GM18499 (cell line): ENCODE results near the gene MIA.
"Not testable (repeated sequence)": the region's sequence is repeated elsewhere in the genome, so short reads cannot be mapped to it uniquely, and the experiment has no call there.

ENCODE experiments used
- ATAC-seq: cut with Tn5 transposase; IDR thresholded peaks from one replicate; pipeline ENCODE4 v1.9.1; 2021; ENCODE audit warnings: moderate number of reproducible peaks; ENCODE audit not compliant: insufficient read depth, unreplicated experiment

The MIA gene

DNA sequence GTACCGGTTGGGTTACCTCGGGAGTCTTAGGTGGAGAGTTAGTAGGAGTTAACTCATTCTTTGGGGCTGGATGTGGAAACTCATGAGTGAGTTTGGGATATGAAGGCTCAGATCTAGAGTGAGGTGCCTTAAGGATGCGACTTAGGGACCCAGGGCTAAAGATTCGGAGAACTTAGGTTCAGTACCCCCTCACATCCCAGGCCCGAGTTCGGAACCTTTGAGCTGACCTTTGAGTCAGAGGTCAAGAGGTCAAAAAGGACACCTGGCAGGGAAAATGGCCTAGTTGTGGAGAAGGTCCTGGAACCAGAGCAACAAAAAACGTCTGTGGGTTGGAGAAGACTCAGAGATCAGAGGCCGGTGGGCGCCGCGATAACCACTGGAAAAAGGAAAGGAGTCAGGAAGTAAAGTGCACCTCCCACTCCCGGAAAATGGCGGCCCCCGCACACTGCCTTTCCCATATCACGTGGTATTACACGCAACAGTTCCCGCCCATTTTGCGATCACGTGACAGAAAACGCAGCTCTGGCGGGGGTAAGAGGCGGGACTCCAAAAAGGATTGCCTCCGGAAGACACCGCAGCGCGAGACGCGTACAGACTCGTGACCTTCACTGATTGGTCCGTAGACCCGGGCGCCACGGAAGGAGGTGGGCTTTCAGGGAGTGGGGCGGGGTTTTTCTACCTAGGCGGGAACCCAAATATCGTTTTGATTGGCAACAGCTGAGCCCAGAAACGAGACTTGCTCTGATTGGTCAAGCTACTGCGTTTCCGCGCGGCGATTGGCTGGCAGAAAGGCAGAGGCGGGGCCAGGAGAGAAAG lies 25.1 kb upstream of the MIA start, which contains the start of gene ACTMAP:
Gene ACTMAP (minus strand): TSS at position 420 of the 816 bp plus-strand sequence. CDS start 674 bp downstream, outside the sequence.
- ATAC-seq, result peak; percentile 78

DNA sequence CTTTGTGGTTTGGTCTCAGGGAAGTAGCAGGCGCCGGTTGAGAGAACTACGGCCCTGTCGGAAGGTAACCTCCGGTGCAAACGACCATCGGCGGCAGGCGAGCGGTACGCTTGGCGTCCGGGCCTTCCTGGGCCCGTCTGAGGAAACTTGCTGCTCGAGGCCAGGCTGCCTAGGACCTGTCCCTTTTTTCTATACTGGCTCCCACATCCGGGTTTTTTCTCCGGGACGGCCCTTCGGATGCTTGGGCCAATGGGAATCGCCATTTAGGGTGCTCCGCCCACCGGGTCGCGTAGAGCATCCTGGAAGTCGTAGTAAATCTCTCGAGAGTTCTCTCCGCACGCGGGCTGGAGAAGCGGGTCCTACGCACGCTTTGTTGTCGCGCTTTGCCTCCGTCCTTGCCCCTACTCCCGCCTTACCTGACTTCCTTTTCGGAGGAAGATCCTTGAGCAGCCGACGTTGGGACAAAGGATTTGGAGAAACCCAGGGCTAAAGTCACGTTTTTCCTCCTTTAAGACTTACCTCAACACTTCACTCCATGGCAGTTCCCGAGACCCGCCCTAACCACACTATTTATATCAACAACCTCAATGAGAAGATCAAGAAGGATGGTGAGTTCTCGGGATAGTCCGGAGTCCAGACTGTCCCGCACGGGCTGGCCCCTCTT lies 24.3 kb upstream of the MIA start, which contains the start of gene SNRPA:
Gene SNRPA (plus strand): TSS at position 330 of the 664 bp plus-strand sequence. CDS start 206 bp downstream, at position 536.
- ATAC-seq, result peak; percentile 25

DNA sequence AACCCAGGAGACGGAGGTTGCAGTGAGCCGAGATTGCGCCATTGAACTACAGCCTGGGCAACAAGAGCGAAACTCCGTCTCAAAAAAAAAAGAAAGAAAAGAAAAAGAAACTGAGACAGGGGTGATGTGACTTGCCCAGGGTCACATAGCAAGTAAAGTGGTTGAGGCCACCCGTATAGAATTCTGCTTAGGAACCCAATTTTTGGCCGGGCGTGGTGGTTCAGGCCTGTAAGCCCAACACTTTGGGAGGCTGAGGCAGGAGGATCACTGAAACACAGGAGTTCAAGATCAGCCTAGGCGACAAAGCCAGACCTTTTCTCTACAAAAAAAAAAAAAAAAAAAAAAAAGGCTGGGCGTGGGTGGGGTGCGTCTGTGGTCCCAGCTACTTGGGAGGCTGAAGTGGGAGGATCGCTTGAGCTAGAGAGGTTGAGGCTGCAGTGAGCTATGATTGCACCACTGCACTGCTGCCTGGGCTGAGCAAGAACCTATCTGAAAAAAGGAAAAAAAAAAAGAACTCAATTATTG lies 23.0 kb upstream of the MIA start:
- ATAC-seq, result no peak

DNA sequence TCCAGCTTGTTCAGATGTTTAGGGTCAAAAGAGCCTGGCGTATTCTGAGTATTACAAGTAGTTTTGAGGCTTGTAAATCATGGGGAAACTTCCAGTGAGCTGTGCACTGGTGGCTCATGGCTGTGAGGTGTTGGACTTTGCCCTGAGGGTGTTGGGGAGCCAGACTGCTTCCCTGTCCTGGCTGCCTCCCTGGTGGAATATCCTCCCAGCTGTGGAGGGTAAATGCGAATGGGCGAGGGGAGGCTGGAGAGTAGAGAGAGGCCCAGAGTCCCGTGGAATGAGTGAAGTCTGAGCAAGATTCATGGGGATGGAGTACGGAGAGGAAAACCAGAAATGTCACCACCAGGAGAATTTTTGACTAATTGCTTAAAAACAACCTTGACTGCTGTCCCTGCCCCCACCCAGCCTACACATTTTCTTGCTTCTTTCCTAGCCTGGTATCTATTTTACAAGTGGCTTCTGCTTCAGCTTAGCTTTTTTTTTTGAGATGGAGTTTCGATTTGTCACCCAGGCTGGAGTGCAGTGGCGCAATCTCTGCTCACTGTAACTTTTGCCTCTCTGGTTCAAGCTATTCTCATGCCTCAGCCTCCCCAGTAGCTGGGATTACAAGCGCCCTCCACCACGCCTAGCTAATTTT lies 20.6 kb upstream of the MIA start:
- ATAC-seq, result no peak

DNA sequence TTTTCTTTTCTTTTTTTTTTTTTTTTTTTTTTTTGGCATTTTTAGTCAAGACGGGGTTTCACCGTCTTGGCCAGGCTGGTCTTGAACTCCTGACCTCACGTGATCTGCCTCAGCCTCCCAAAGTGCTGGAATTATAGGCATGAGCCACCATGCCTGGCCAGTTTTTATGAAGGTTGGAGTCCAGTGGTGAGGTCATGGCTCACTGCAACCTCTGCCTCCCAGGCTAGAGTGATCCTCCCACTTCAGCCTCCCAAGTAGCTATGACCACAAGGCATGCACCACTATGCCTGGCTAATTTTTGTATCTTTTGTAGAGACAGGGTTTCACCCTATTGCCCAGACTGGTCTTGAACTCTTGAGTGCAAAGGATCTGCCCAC lies 20.1 kb upstream of the MIA start:
- no peak for ATAC-seq

DNA sequence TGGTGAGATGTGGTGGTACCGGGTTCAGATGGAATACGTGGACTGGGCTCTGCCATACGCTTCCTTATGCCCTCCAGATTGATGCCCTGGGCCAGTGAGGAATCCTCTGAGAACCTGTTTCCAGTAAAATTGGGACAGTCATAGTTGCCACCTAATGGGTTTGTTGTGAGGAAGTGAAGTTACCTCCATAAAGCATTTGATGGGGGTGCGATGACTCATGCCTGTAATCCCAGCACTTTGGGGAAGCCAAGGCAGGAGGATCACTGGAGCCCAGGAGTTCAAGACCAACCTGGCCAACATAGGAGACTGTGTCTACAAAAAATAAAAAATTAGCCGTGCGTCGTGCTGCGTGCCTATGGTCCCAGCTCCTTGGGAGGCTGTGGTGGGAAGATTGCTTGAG lies 19.5 kb upstream of the MIA start:
- ATAC-seq, result no peak

DNA sequence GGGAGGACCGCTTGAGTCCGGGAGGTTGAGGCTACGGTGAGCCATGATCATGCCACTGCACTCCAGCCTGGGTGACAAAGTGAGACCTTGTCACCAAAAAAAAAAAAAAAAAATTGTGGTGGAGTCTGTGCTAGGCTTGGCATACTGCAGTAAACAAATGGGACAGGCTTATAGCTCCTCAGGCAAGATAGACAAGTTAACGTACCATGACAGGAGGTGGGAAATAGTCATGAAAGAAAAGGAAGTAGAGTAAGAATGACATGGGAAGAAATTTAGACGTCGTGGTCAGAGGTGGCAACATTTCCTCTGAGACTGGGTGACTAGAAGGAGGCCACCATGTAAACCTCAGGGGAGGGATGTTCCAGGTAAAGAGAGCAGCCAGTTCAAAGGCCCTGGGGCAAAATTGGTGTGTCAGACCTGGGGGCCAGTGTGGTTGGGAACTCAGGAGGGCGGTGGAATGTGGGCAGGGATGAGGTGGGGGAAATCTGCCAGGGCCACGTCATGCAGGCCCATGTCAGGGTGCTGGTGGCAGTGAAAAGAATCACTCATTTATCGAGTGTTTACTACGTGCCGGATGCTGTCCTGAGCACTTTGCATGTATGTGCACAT lies 18.7 kb upstream of the MIA start:
- no peak for ATAC-seq

DNA sequence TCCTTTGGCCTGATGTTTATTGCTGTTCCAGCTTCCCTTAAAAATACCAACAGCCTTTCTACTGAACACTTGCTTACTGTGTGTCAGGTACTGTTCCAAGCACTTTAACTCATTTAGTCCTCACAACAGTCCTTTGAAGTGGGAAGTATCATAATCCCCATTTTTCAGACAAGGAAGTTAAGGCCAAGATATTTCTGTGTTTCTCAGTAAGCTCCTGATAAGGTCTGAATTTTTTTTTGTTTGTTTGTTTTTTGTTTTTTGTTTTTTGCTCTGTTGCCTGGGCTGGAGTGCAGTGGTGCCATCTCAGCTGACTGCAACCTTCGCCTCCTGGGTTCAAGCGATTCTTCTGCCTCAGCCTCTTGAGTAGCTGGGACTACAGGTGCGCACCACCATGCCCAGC lies 16.8 kb upstream of the MIA start:
- ATAC-seq, result no peak

DNA sequence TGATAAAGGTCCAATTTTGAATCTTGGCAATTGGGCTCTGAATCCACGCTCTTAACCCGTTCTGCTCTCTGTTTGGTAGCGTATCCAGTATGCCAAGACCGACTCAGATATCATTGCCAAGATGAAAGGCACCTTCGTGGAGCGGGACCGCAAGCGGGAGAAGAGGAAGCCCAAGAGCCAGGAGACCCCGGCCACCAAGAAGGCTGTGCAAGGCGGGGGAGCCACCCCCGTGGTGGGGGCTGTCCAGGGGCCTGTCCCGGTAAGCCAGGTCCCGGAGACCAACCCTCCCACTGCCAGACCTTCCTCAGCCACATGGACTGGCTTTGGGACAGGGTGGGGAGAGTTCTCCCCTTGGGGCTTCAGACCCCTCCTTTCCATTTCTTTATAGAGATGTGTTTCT lies 16.0 kb upstream of the MIA start:
- no peak for ATAC-seq

DNA sequence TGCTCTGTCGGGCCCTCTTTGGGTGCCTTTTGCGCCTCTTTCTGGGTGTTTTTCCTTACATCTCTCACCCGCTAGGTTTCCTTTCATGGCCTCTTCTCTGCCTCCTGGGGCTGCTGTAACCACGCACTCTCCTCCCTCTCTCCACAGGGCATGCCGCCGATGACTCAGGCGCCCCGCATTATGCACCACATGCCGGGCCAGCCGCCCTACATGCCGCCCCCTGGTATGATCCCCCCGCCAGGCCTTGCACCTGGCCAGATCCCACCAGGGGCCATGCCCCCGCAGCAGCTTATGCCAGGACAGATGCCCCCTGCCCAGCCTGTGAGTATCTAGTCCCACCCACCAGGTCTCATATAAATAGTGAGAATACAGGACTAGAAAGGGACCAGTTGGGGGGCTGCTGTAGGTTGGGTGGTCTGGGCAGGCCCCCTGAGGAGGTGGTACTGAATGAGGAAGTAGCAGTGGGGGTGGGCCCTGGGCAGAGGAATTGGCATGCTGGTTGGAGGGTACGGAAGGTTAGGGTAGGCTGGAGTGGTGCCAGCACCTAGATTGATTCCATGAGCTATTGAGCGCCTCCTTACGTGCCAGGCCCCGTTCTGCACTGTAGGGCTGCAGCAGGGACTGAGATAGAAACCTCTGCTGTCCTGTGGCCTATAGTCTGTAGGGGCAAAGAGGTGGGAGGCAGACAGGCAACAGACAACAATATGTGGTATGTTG lies 12.4 kb upstream of the MIA start:
- ATAC-seq, result no peak

DNA sequence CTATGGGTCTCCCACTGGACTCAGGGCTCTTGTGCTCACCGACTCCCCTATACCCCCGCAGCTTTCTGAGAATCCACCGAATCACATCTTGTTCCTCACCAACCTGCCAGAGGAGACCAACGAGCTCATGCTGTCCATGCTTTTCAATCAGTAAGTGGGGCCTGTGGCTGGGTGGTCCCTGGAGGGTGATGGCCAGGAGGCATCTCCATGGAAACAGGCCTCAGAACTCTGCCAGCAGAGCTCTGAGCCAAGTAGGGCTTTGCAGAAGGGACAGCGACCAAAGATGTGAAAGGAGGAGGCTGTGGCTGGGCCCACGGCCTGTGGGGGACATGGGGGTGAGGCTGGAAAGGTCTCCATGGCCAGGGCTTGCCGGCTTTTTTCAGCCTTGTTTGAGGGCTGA lies 11.8 kb upstream of the MIA start:
- ATAC-seq, result no peak

DNA sequence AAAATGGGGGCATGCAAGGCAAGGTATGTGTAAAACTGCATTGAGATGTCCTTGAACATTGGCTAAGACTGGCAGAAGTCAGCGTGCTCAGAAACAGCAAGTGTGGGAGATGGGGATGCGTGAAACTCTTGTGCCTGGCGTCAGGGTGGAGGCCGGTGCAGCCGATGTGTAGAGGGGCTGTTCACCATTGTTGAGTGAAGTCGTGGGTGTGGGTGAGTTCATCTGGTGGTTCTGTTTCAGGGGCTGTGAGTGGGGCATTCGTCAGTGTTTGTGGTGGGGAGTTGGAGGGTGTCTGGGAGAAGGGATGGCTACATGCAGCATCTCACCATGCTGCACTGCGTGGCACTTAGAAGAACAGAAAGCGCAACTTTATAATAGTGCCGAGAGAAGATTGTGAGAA lies 11.4 kb upstream of the MIA start:
- ATAC-seq, result no peak

DNA sequence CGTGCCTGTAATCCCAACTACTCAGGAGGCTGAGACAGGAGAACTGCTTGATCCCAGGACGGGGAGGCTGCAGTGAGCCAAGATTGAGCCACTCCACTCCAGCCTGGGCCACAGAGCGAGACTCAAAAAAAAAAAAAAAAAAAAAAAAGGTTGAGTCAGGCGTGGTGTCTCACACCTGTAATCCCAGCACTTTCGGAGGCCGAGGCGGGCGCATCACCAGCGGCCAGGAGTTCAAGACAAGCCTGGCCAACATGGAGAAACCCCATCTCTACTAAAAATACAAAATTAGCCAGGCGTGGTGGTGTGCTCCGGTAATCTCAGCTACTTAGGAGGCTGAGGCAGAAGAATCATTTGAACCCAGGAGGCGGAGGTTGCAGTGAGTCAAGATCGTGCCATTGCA lies 8.9 kb upstream of the MIA start:
- not testable (repeated sequence) for ATAC-seq

DNA sequence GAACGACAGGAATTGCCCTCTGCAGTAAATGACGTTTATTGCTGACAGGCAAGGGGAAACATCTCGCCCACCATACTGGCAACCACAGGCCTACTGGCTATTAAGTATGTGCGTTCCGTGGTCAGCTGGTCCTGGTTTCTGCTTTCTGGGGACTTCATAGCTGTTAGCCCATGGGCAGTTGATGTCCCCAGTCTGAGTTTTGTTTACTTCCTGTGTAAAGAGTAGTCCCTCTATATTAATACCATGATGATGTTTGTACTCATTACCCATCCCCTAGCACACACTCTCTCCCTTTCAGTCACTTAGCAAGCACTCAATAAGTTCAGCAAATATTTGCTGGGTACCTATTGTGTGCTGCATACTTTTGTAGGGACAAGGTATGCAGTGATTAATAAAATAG lies 6.5 kb upstream of the MIA start:
- ATAC-seq, result no peak

DNA sequence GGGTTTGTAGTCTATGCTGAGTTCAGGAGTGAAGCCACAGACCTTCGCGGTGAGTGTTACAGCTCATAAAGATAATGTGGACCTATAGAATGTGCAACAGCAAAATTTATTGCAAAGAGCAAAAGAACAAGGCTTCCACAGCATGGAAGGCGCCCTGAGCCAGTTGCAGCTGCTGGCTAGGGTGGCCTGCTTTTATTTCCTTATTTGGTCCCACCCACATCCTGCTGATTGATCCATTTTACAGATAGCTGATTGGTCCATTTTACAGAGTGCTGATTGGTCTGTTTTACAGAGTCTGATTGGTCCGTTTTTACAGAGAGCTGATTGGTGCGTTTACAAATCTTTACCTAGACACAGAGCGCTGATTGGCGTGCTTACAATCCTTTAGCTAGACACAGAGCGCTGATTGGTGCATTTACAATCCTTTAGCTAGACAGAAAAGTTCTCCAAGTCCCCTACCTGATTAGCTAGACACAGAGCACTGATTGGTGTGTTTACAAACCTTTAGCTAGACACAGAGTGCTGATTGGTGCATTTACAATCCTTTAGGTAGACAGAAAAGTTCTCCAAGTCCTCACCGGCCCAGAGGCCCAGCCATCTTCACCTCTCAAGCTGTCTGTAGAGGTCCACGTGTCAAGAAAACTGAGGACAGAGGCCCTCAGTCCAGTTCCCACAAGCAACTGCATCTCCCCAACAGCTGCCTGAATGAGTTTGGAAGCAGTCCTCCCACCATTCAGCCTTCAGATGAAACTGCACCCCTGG lies 4.0 kb upstream of the MIA start:
- not testable (repeated sequence) for ATAC-seq

DNA sequence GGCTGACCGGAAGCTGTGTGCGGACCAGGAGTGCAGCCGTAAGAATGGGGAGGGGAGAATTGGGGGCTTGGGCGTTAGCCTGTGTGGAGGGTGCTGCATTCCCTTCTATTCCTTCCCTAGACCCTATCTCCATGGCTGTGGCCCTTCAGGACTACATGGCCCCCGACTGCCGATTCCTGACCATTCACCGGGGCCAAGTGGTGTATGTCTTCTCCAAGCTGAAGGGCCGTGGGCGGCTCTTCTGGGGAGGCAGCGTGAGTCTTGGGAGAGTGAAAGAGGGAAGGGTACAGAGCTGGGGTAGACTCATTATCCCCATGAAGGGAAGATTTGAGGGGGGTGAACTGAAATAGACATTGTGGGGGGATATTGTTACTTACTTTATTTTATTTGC lies 306 bp downstream of the MIA start:
- ATAC-seq, result no peak

DNA sequence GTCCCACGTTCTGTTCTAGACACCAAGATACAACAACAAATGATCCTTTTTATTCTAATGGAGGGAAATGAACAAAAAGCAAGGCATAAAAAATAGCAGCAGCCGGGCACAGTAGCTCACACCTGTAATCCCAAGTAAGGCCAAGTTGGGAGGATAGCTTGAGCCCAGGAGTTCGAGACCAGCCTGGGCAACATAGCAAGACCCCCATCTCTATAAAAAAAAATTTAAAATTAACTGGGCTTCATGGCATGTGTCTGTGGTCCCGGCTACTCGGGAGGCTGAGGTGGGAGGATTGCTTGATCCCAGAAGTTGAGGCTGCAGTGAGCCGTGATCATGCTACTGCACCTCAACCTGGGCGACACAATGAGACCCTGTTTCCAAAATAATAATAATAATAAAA lies 1.0 kb downstream of the MIA start:
- no peak for ATAC-seq

DNA sequence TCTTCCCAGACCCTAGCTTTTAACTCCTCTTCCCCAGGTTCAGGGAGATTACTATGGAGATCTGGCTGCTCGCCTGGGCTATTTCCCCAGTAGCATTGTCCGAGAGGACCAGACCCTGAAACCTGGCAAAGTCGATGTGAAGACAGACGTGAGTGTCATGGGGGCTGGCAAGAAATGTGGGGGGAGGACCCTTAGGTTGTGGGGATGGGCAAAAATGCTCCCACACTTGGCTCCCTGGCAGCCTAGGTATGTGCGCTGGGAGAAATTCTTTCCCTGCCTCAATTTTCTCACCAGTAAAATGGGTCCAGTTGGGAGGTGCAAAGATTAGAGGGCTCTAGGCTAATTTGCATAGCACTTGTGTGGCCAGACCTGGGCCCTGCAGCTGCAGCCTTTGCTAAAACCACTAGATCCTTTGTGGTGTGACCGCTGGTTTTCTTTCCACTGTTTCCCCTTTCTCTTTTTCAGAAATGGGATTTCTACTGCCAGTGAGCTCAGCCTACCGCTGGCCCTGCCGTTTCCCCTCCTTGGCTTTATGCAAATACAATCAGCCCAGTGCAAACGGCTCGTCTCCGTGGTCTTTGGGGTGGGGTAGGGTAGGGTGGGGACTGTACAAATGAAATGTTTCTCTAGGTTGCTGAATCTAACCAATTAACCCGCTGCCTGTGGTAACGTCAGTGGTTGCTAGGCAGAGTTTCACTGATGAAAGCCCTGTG lies 1.8 kb downstream of the MIA start:
- peak; percentile 54 for ATAC-seq

DNA sequence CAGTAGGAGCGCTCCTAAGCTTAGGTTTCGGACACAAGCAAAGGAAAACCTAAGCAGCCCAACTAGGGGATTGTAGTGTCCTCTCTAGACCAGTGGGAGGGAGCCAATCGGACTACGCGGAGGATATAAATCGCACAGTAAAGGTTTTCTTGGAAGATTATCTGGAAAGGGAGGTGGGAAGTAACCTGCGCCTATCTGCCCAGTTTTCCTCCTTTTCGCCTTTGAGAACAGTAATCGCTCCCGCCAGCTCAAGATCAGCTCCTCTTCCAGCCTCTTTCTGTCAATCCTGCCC lies 2.3 kb downstream of the MIA start:
- no peak for ATAC-seq
